H9 (cell line): ENCODE data around the gene RNF8. TPM values are rescaled to one million over a fixed set of nuclear protein-coding genes. Genes with fewer than 3 reads are reported as not detected.

ENCODE experiments used
- DNase-seq: peaks from one replicate; pipeline ENCODE4 v3.0.0-alpha.2; 2017
- H2AFZ ChIP-seq: one replicate; pipeline ENCODE4 v1.6.1; 2013; ENCODE audit warnings: mild to moderate bottlenecking, low read length, control low read depth, moderate library complexity
- H2AK5ac ChIP-seq: 2 replicates; pipeline ENCODE4 v1.6.1; 2013; ENCODE audit warnings: low read length, control low read depth, mixed read lengths; ENCODE audit not compliant: insufficient read length
- H2BK120ac ChIP-seq: one replicate; pipeline ENCODE4 v1.6.1; 2013; ENCODE audit warnings: low read depth, mild to moderate bottlenecking, low read length, control low read depth, inconsistent platforms; ENCODE audit not compliant: poor library complexity, severe bottlenecking
- H2BK12ac ChIP-seq: 2 replicates; pipeline ENCODE4 v1.6.1; 2013; ENCODE audit warnings: low read length, control low read depth, mixed read lengths, low read depth; ENCODE audit not compliant: insufficient read length
- H2BK15ac ChIP-seq: 2 replicates; pipeline ENCODE4 v1.6.1; 2013; ENCODE audit warnings: low read depth, low read length, control low read depth
- H2BK20ac ChIP-seq: one replicate; pipeline ENCODE4 v1.6.1; 2013; ENCODE audit warnings: low read depth, mild to moderate bottlenecking, low read length, control low read depth, inconsistent platforms; ENCODE audit not compliant: poor library complexity, severe bottlenecking
- H2BK5ac ChIP-seq: 2 replicates; pipeline ENCODE4 v1.6.1; 2013; ENCODE audit warnings: low read length, control low read depth, mixed read lengths; ENCODE audit not compliant: insufficient read length
- H3K14ac ChIP-seq: 2 replicates; pipeline ENCODE4 v1.6.1; 2013; ENCODE audit warnings: low read length, control low read depth; ENCODE audit not compliant: insufficient read depth
- H3K18ac ChIP-seq: 2 replicates; pipeline ENCODE4 v1.6.1; 2013; ENCODE audit warnings: low read depth, mild to moderate bottlenecking, mixed read lengths, low read length, control low read depth; ENCODE audit not compliant: insufficient read length
- H3K23ac ChIP-seq: 2 replicates; pipeline ENCODE4 v1.6.1; 2013; ENCODE audit warnings: low read length, control low read depth, mixed read lengths, low read depth; ENCODE audit not compliant: insufficient read length
- H3K23me2 ChIP-seq: 2 replicates; pipeline ENCODE4 v1.6.1; 2013; ENCODE audit warnings: low read depth, mild to moderate bottlenecking, mixed read lengths, low read length, control low read depth; ENCODE audit not compliant: insufficient read length, poor library complexity, severe bottlenecking
- H3K27ac ChIP-seq: 2 replicates; pipeline ENCODE4 v1.5.1; 2013; ENCODE audit warnings: low read length, control low read depth, mixed read lengths, low read depth; ENCODE audit not compliant: insufficient read length
- H3K27me3 ChIP-seq: 2 replicates; pipeline ENCODE4 v1.6.1; 2013; ENCODE audit warnings: low read length, control low read depth, inconsistent platforms; ENCODE audit not compliant: insufficient read depth
- H3K4ac ChIP-seq: 2 replicates; pipeline ENCODE4 v1.6.1; 2013; ENCODE audit warnings: low read depth, mild to moderate bottlenecking, control low read depth, inconsistent platforms, low read length, moderate library complexity
- H3K4me1 ChIP-seq: 2 replicates; pipeline ENCODE4 v1.6.1; 2013; ENCODE audit warnings: low read length, control low read depth, inconsistent platforms; ENCODE audit not compliant: insufficient read depth
- H3K4me2 ChIP-seq: 2 replicates; pipeline ENCODE4 v1.6.1; 2013; ENCODE audit warnings: low read length, control low read depth, mixed read lengths; ENCODE audit not compliant: insufficient read length, insufficient read depth
- H3K56ac ChIP-seq: 2 replicates; pipeline ENCODE4 v1.6.1; 2013; ENCODE audit warnings: low read depth, mild to moderate bottlenecking, mixed read lengths, low read length, control low read depth; ENCODE audit not compliant: insufficient read length
- H3K79me1 ChIP-seq: 2 replicates; pipeline ENCODE4 v1.6.1; 2013; ENCODE audit warnings: low read depth, mild to moderate bottlenecking, moderate library complexity, low read length, control low read depth, inconsistent platforms; ENCODE audit not compliant: insufficient read depth, poor library complexity, severe bottlenecking
- H3K79me2 ChIP-seq: 2 replicates; pipeline ENCODE4 v1.6.1; 2013; ENCODE audit warnings: low read length, control low read depth, inconsistent platforms; ENCODE audit not compliant: insufficient read depth
- H3K9ac ChIP-seq: 2 replicates; pipeline ENCODE4 v1.6.1; 2013; ENCODE audit warnings: low read length, control low read depth, mixed read lengths; ENCODE audit not compliant: insufficient read length; ENCODE audit errors: extremely low read depth
- H3K9me3 ChIP-seq: one replicate; pipeline ENCODE4 v1.6.1; 2013; ENCODE audit warnings: low read depth, low read length, inconsistent platforms; ENCODE audit not compliant: control insufficient read depth
- H3T11ph ChIP-seq: one replicate; pipeline ENCODE4 v1.6.1; 2013; ENCODE audit warnings: mild to moderate bottlenecking, low read length, control low read depth, inconsistent platforms
- H4K20me1 ChIP-seq: one replicate; pipeline ENCODE4 v1.6.1; 2013; ENCODE audit not compliant: control insufficient read depth, insufficient read length, insufficient read depth
- H4K5ac ChIP-seq: 2 replicates; pipeline ENCODE4 v1.6.1; 2013; ENCODE audit warnings: low read depth, mild to moderate bottlenecking, mixed read lengths, low read length, control low read depth; ENCODE audit not compliant: insufficient read length
- H4K8ac ChIP-seq: replicated peaks from 2 replicates; pipeline ENCODE4 v1.6.1; 2013; ENCODE audit warnings: low read length, control low read depth, mixed read lengths, low read depth; ENCODE audit not compliant: insufficient read length
- H4K91ac ChIP-seq: 2 replicates; pipeline ENCODE4 v1.6.1; 2013; ENCODE audit warnings: low read depth, mild to moderate bottlenecking, moderate library complexity, mixed read lengths, low read length, control low read depth; ENCODE audit not compliant: insufficient read length
- H3K27ac Mint-ChIP-seq, 3 experiments: 2 replicates in 2 of 3; 3 replicates in 1 of 3; pipeline ENCODE4 v1.8.0; 2020 to 2021; ENCODE audit warnings: mixed read lengths in 3 of 3, mild to moderate bottlenecking in 1 of 3, moderate library complexity in 1 of 3
- H3K27me3 Mint-ChIP-seq: 2 replicates; pipeline ENCODE4 v1.8.0; 2021; ENCODE audit warnings: low read depth, mild to moderate bottlenecking, moderate library complexity, mixed read lengths
- H3K36me3 Mint-ChIP-seq, 3 experiments: 2 replicates in 2 of 3; 3 replicates in 1 of 3; pipeline ENCODE4 v1.8.0; 2020 to 2021; ENCODE audit warnings: low read depth in 3 of 3, mixed read lengths in 3 of 3; ENCODE audit not compliant: insufficient read depth in 1 of 3
- H3K4me1 Mint-ChIP-seq, 2 experiments: 2 replicates each; pipeline ENCODE4 v1.8.0; 2020; ENCODE audit warnings: mixed read lengths in 2 of 2
- H3K4me3 Mint-ChIP-seq, 2 experiments: 2 replicates in 1 of 2; 3 replicates in 1 of 2; pipeline ENCODE4 v1.8.0; 2020 to 2021; ENCODE audit warnings: mild to moderate bottlenecking in 2 of 2, mixed read lengths in 2 of 2, moderate library complexity in 1 of 2
- H3K9me3 Mint-ChIP-seq, 2 experiments: 2 replicates in 1 of 2; 3 replicates in 1 of 2; pipeline ENCODE4 v1.8.0; 2020; ENCODE audit warnings: mild to moderate bottlenecking in 2 of 2, mixed read lengths in 2 of 2, moderate library complexity in 1 of 2
- WGBS: extraction: QIAGEN DNeasy Blood & Tissue Kit; methylation state at CpG from one replicate; pipeline ENCODE4 v1.1.7; 2013; ENCODE audit warnings: missing lambda C conversion rate, low lambda C conversion rate, mixed read lengths; ENCODE audit not compliant: insufficient read length; ENCODE audit errors: extremely low coverage; 5-methylcytosine and 5-hydroxymethylcytosine counted together
- total RNA-seq: library from RNA; stranded (reverse); gene quantifications from 2 replicates; pipeline ENCODE4 v1.2.1, GENCODE V29; 2021
- TF ChIP-seq, protein P1 (sequence below): fragments of 200-600 bp; sonication (generic); conservative IDR thresholded peaks from 3 replicates; pipeline ENCODE4 v1.8.0; 2021; ENCODE audit warnings: antibody characterized with exemption, mild to moderate bottlenecking

The RNF8 gene
- total RNA-seq, 1 experiment from 2014 or later: 34.7 TPM

DNA sequence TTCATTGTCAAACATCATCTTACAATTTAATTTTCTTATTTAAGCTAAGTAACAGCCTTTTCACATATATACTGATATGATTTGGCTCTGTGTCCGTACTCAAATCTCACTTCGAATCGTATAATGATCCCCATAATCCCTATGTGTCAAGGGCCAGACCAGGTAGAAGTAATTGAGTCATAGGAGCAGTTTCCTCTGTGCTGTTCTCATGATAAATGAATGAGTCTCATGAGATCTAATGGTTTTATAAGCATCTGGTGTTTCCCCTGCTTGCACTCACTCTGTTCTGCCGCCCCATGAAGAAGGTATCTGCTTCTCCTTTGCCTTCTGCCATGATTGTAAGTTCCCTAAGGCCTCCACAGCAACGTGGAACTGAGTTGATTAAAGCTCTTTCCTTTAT, 54.2 kb downstream of the RNF8 start:
- Histone ChIP-seq H4K5ac (no peak overlapping the region), H4K20me1 (no peaks in the 10 kb centered on the region), H4K91ac (no peak overlapping the region), H3K4me1 (no peaks in the 10 kb centered on the region), H4K8ac (no peak overlapping the region), H3K27me3 (no peaks in the 10 kb centered on the region), H3K79me2 (no peaks in the 10 kb centered on the region), H2AK5ac (no peak overlapping the region), H3K27ac (no peak overlapping the region), H2BK12ac (no peak overlapping the region), H2BK5ac (no peak overlapping the region), H3K4me2 (no peak overlapping the region), H3T11ph (no peak overlapping the region), H2BK15ac (no peak overlapping the region), H3K4ac (no peak overlapping the region), H3K9ac (no peak overlapping the region), H2AFZ (no peak overlapping the region), H2BK20ac (no peak overlapping the region), H3K9me3 (no peaks in the 10 kb centered on the region), H3K18ac (no peak overlapping the region), H2BK120ac (no peak overlapping the region), H3K56ac (no peak overlapping the region), H3K23me2 (no peaks in the 10 kb centered on the region), H3K79me1 (no peaks in the 10 kb centered on the region), H3K14ac (no peak overlapping the region), H3K23ac (no peak overlapping the region)
- Mint-ChIP-seq H3K36me3 (no peaks in the 10 kb centered on the region), H3K27me3 (peaks cover 4% of the 10 kb centered on the region), H3K4me3 (no peak overlapping the region), H3K27ac (no peak overlapping the region), H3K9me3 (no peaks in the 10 kb centered on the region), H3K4me1 (no peaks in the 10 kb centered on the region)
- WGBS: no CpG with 5 or more reads among the region's 5 CpGs
- DNase-seq: no peak
- TF ChIP-seq, protein P1, sequence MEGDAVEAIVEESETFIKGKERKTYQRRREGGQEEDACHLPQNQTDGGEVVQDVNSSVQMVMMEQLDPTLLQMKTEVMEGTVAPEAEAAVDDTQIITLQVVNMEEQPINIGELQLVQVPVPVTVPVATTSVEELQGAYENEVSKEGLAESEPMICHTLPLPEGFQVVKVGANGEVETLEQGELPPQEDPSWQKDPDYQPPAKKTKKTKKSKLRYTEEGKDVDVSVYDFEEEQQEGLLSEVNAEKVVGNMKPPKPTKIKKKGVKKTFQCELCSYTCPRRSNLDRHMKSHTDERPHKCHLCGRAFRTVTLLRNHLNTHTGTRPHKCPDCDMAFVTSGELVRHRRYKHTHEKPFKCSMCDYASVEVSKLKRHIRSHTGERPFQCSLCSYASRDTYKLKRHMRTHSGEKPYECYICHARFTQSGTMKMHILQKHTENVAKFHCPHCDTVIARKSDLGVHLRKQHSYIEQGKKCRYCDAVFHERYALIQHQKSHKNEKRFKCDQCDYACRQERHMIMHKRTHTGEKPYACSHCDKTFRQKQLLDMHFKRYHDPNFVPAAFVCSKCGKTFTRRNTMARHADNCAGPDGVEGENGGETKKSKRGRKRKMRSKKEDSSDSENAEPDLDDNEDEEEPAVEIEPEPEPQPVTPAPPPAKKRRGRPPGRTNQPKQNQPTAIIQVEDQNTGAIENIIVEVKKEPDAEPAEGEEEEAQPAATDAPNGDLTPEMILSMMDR: no peak
